HG02938 (cell line): ENCODE data around the gene PDE1C.

Experiments
- ATAC-seq: cut with Tn5 transposase; IDR thresholded peaks from one replicate; pipeline ENCODE4 v1.9.1; 2021; ENCODE audit warnings: mild to moderate bottlenecking, moderate library complexity; ENCODE audit not compliant: unreplicated experiment

PDE1C gene

GRCh38 chr7:31903962-31904361 is 166.2 kb downstream of the PDE1C start:
- ATAC-seq, result no peak

GRCh38 chr7:31899356-31899927 is 170.8 kb downstream of the PDE1C start:
- ATAC-seq, result no peak

GRCh38 chr7:31896925-31897324 is 173.3 kb downstream of the PDE1C start:
- ATAC-seq, result no peak

- ATAC-seq, result no peak
Observed at GRCh38 chr7:31894308-31894707, 175.9 kb downstream of the PDE1C start.

GRCh38 chr7:31893365-31893764 is 176.8 kb downstream of the PDE1C start:
- ATAC-seq, result no peak

- ATAC-seq, result peak; percentile 90
Observed at GRCh38 chr7:31892099-31892829, 177.9 kb downstream of the PDE1C start.

GRCh38 chr7:31890766-31891165 is 179.4 kb downstream of the PDE1C start:
- no peak for ATAC-seq

- no peak for ATAC-seq
Observed at GRCh38 chr7:31890198-31890597, 180.0 kb downstream of the PDE1C start.

GRCh38 chr7:31887006-31887405 is 183.2 kb downstream of the PDE1C start:
- no peak for ATAC-seq

- no peak for ATAC-seq
Observed at GRCh38 chr7:31885171-31885570, 185.0 kb downstream of the PDE1C start.

GRCh38 chr7:31883761-31884164 is 186.4 kb downstream of the PDE1C start:
- ATAC-seq, result peak; percentile 79

- ATAC-seq, result no peak
Observed at GRCh38 chr7:31882187-31882586, 188.0 kb downstream of the PDE1C start.

GRCh38 chr7:31878875-31879274 is 191.3 kb downstream of the PDE1C start:
- no peak for ATAC-seq

GRCh38 chr7:31875424-31875823 is 194.8 kb downstream of the PDE1C start:
- ATAC-seq, result no peak

- ATAC-seq, result no peak
Observed at GRCh38 chr7:31874631-31875386, 195.4 kb downstream of the PDE1C start.

- ATAC-seq, result peak; percentile 84
Observed at GRCh38 chr7:31873816-31874597, 196.2 kb downstream of the PDE1C start.

GRCh38 chr7:31872545-31873370 is 197.4 kb downstream of the PDE1C start:
- no peak for ATAC-seq

- ATAC-seq, result no peak
Observed at GRCh38 chr7:31864646-31865045, 205.6 kb downstream of the PDE1C start.

GRCh38 chr7:31860925-31861324 is 209.3 kb downstream of the PDE1C start:
- ATAC-seq, result no peak

GRCh38 chr7:31858055-31858454 is 212.2 kb downstream of the PDE1C start:
- no peak for ATAC-seq
